ENCODE data around the gene ZNF646. TPM values are rescaled to one million over a fixed set of nuclear protein-coding genes. Genes with fewer than 3 reads are reported as not detected.

The ZNF646 gene
- total and polyA plus RNA-seq, 2 of the 13 experiments (the other 11 are each of a cell fraction or from before 2014, with no cell fraction given): 3.4 to 10.9 TPM

- TF ChIP-seq NR2F2 (IDR thresholded peaks at IDR 0.05; ENCODE audit: borderline replicate concordance, low read depth) (peak; percentile 34; the same call in 1 of the 2 replicates), ZNF746 (CRISPR knock-in tag; IDR thresholded peaks at IDR 0.05) (peak; percentile 39; the same call in 1 of the 2 replicates), KDM5B (CRISPR knock-in tag; IDR thresholded peaks at IDR 0.05; ENCODE audit: borderline replicate concordance) (peak; percentile 75; the same call in 1 of the 2 replicates), ZNF543 (CRISPR knock-in tag; IDR thresholded peaks at IDR 0.05) (peak; percentile 93; the same call in 1 of the 2 replicates), PITX1 (CRISPR knock-in tag; IDR thresholded peaks at IDR 0.05) (no peak), NCOA2 (CRISPR knock-in tag; IDR thresholded peaks at IDR 0.05) (peak; percentile 36), KDM4B (CRISPR knock-in tag; IDR thresholded peaks at IDR 0.05) (peak; percentile 81; the same call in 1 of the 2 replicates), ADNP (CRISPR knock-in tag; IDR thresholded peaks at IDR 0.05) (no peak), ZNF7 (CRISPR knock-in tag; IDR thresholded peaks at IDR 0.05) (no peak), NFIC (IDR thresholded peaks at IDR 0.05; ENCODE audit: low read length) (no peak), ZNF337 (CRISPR knock-in tag; IDR thresholded peaks at IDR 0.05; ENCODE audit: borderline replicate concordance, low read depth) (0 out of 2 replicates have a peak, but pooled peaks have one; percentile 84), BRF2 (CRISPR knock-in tag; IDR thresholded peaks at IDR 0.05) (peak; percentile 60; the same call in 1 of the 2 replicates), ZBTB7B (CRISPR knock-in tag; IDR thresholded peaks at IDR 0.05) (peak; percentile 9; the same call in 1 of the 2 replicates), TERF1 (CRISPR knock-in tag; IDR thresholded peaks at IDR 0.05) (no peak), ARID5B (CRISPR knock-in tag; IDR thresholded peaks at IDR 0.05) (peak; percentile 62), ZNF619 (CRISPR knock-in tag; IDR thresholded peaks at IDR 0.05) (no peak), SOX6 (IDR thresholded peaks at IDR 0.05) (no peak), SOX6 (CRISPR knock-in tag; IDR thresholded peaks at IDR 0.05) (peak; percentile 38; the same call in 1 of the 2 replicates), E2F2 (CRISPR knock-in tag; IDR thresholded peaks at IDR 0.05; ENCODE audit: borderline replicate concordance) (no peak), SCMH1 (CRISPR knock-in tag; IDR thresholded peaks at IDR 0.05; ENCODE audit: borderline replicate concordance) (no peak)
These were observed 43.4 kb downstream of the ZNF646 start, which contains the start of gene KAT8 (continued) for GRCh38 chr16:31117384-31118222.
